ENCODE results near the gene ATAT1.

The ATAT1 gene

DNA sequence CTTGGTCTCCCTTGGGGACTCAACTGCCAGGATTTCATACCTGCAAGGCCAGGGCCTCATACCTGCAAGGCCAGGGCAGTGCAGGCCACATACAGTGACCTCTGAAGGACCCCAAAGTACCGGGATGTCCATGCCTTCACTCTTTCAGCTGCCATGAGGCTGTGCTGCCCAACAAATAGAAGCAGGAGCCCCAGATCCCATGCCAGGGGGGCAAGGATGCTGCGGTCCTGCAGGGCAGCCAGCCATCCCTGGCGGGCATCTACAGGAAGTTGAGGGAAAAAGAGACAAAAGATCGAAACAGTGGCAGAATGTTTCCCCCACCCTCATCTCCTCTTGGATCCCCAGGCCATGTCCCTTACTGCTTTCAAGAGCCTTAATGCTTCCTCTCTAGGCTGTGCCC lies 63.3 kb downstream of the ATAT1 start:
- peak overlapping the region; percentile 74 for H3K4me3 ChIP-seq (ENCODE audit: insufficient read depth, low read depth, low read length, poor library complexity, severe bottlenecking)
- H3K27me3 ChIP-seq (replicated peaks; ENCODE audit: control insufficient read depth, insufficient read depth, low read length, poor library complexity, severe bottlenecking) = no peaks in the 10 kb centered on the region
- H3K4me1 ChIP-seq (ENCODE audit: control insufficient read depth, insufficient read depth, low read length, poor library complexity, severe bottlenecking) = peaks cover 39% of the 10 kb centered on the region
- no peaks in the 10 kb centered on the region for H3K9me3 ChIP-seq (ENCODE audit: control insufficient read depth, low read length)
- peak overlapping the region; percentile 67 for H3K27ac ChIP-seq (ENCODE audit: insufficient read depth, low read length, poor library complexity, severe bottlenecking)
- no peaks in the 10 kb centered on the region for H3K36me3 ChIP-seq (ENCODE audit: control insufficient read depth, insufficient read depth, low read length)
- no peak for DNase-seq

DNA sequence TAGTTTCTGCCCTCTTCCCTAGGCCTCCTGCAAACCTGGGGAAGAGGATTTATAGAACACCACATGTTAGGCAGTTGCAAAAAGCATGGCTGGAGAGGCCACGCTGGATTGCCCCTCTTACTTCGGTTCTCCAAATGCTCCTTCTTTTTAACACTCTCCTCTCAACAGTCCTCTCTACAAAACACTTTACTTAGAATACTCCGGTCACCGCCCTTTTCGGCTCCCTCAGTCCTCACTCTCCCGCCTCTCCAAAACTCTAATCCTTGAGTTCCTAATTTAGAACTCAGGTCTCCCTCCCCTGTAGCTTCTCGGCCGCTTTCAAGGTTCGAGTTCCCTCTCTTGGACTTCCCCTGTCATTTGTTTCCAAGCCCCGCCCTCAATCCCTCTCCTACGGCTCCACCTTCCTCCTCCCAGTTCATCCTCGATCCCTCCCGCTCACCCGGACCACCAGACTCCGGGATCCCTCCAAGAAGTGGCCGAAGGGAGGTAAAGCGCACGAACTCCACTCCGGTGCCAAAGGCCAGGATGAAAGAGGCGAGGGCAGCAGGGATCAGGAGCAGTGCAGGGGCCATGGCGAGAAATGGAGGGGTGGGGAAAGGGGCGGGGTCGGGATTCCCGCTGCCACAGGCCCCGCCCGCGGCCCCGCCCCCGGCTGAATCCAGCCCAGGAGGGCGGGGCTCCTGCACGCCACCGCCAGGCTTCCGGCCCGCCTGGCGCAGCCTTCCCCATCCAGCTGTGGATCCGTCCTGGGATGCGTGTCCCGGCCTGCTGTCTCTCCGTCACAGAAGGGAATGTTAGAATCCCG lies 63.9 kb downstream of the ATAT1 start, which contains the start of gene NRM:
TSS of gene NRM (minus strand) at position 582 of the 805 bp plus-strand sequence. CDS start at position 572, 10 bp downstream.
- peak; percentile 59 to 67 (median 62) for DNase-seq
- no peaks in the 10 kb centered on the region for H3K9me3 ChIP-seq (ENCODE audit: control insufficient read depth, low read length)
- H3K4me3 ChIP-seq (ENCODE audit: insufficient read depth, low read depth, low read length, poor library complexity, severe bottlenecking) = peak within 1 kb of the TSS; percentile 74
- no peaks in the 10 kb centered on the region for H3K36me3 ChIP-seq (ENCODE audit: control insufficient read depth, insufficient read depth, low read length)
- no peaks in the 10 kb centered on the region for H3K27me3 ChIP-seq (replicated peaks; ENCODE audit: control insufficient read depth, insufficient read depth, low read length, poor library complexity, severe bottlenecking)
- peaks cover 39% of the 10 kb centered on the region for H3K4me1 ChIP-seq (ENCODE audit: control insufficient read depth, insufficient read depth, low read length, poor library complexity, severe bottlenecking)
- peak within 1 kb of the TSS; percentile 67 for H3K27ac ChIP-seq (ENCODE audit: insufficient read depth, low read length, poor library complexity, severe bottlenecking)

DNA sequence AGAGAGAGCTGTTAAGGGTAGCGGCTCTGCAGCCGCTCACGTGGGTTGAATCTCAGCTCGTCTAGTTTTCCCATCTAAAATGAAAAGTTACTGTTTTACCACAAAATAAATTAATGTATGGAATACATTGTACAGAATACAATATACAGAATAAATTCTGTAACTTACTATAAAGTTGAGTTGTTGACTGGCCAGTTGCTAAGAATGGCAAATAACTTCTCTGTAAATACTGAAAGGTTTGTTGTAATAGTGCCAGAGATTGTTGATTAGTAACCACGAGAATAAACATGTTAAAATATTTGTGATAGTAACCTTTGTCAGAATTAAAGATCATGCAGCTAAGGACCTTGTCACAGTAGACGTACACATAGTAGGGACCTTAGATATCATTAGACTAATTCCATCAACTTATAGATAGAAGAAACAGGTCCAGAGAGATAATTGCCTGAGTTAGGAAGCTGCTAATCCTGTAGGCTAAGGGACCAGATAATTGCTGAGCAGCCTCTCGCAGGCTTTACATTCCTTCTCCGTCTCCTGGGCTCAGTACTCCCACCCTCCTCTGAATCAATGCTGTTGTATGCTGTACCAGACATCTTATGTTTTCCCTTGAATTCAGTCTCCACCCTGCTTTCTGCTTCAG lies 64.7 kb downstream of the ATAT1 start:
- Histone ChIP-seq H3K4me3 (ENCODE audit: insufficient read depth, low read depth, low read length, poor library complexity, severe bottlenecking) (peak overlapping the region; percentile 74), H3K36me3 (ENCODE audit: control insufficient read depth, insufficient read depth, low read length) (no peaks in the 10 kb centered on the region), H3K9me3 (ENCODE audit: control insufficient read depth, low read length) (no peaks in the 10 kb centered on the region), H3K27me3 (replicated peaks; ENCODE audit: control insufficient read depth, insufficient read depth, low read length, poor library complexity, severe bottlenecking) (no peaks in the 10 kb centered on the region), H3K27ac (ENCODE audit: insufficient read depth, low read length, poor library complexity, severe bottlenecking) (peak overlapping the region; percentile 67), H3K4me1 (ENCODE audit: control insufficient read depth, insufficient read depth, low read length, poor library complexity, severe bottlenecking) (peaks cover 39% of the 10 kb centered on the region)
- DNase-seq = no peak

Data from effector memory CD4-positive, alpha-beta T cell (primary cell).